ENCODE measurements around the gene SEMA3A. TPM values are rescaled to one million over a fixed set of nuclear protein-coding genes. Genes with fewer than 3 reads are reported as not detected.

The SEMA3A gene
- total and polyA plus RNA-seq, 2 of the 13 experiments (the other 11 are each of a cell fraction or from before 2014, with no cell fraction given), result 0.29 to 1.2 TPM

GRCh38 chr7:84040355-84040754 lies 154.2 kb downstream of the SEMA3A start (continued):
- TF ChIP-seq E2F2 (CRISPR knock-in tag; IDR thresholded peaks at IDR 0.05; ENCODE audit: borderline replicate concordance), result no peak
- no peak for TF ChIP-seq ZBTB1 (CRISPR knock-in tag; IDR thresholded peaks at IDR 0.05; ENCODE audit: borderline replicate concordance)
- TF ChIP-seq ZNF235 (CRISPR knock-in tag; IDR thresholded peaks at IDR 0.05; ENCODE audit: borderline replicate concordance), result no peak
- TF ChIP-seq HDAC2 (CRISPR knock-in tag; IDR thresholded peaks at IDR 0.05), result no peak
- TF ChIP-seq ZBTB49 (CRISPR knock-in tag; IDR thresholded peaks at IDR 0.05; ENCODE audit: borderline replicate concordance), result no peak
- TF ChIP-seq ZNF772 (CRISPR knock-in tag; IDR thresholded peaks at IDR 0.05), result no peak
- no peak for TF ChIP-seq ZNF550 (CRISPR knock-in tag; IDR thresholded peaks at IDR 0.05; ENCODE audit: borderline replicate concordance)
- TF ChIP-seq SIN3A (IDR thresholded peaks at IDR 0.05; ENCODE audit: borderline replicate concordance, low read depth, low read length), result no peak
- no peak for TF ChIP-seq DRAP1 (CRISPR knock-in tag; IDR thresholded peaks at IDR 0.05)
- no peak for TF ChIP-seq CEBPZ (IDR thresholded peaks at IDR 0.05; ENCODE audit: low read length)
- no peak for TF ChIP-seq HNRNPL (IDR thresholded peaks at IDR 0.05; ENCODE audit: low read depth, low read length)
- TF ChIP-seq MAF1 (CRISPR knock-in tag; IDR thresholded peaks at IDR 0.05; ENCODE audit: borderline replicate concordance), result no peak
- TF ChIP-seq ZNF784 (CRISPR knock-in tag; IDR thresholded peaks at IDR 0.05; ENCODE audit: borderline replicate concordance), result no peak
- no peak for TF ChIP-seq ZNF44 (CRISPR knock-in tag; IDR thresholded peaks at IDR 0.05)
- TF ChIP-seq ZSCAN20 (CRISPR knock-in tag; IDR thresholded peaks at IDR 0.05; ENCODE audit: borderline replicate concordance), result no peak
- TF ChIP-seq PHF21A (CRISPR knock-in tag; IDR thresholded peaks at IDR 0.05), result 0 out of 2 replicates have a peak, but pooled peaks have one; percentile 18
- no peak for TF ChIP-seq ZSCAN12 (CRISPR knock-in tag; IDR thresholded peaks at IDR 0.05)
- TF ChIP-seq ZNF780A (CRISPR knock-in tag; IDR thresholded peaks at IDR 0.05), result no peak
- no peak for TF ChIP-seq ZSCAN30 (CRISPR knock-in tag; IDR thresholded peaks at IDR 0.05)
- TF ChIP-seq PLSCR1 (CRISPR knock-in tag; IDR thresholded peaks at IDR 0.05; ENCODE audit: borderline replicate concordance), result no peak
- TF ChIP-seq YY1 (IDR thresholded peaks at IDR 0.05; ENCODE audit: insufficient read depth, insufficient replicate concordance, low read depth, low read length), result no peak
- TF ChIP-seq SNAPC2 (CRISPR knock-in tag; IDR thresholded peaks at IDR 0.05), result no peak
